ENCODE measurements around the gene ASIP.
"Not testable (repeated sequence)": the region's sequence is repeated elsewhere in the genome, so short reads cannot be mapped to it uniquely, and the experiment has no call there.

GRCh38 chr20:34298294-34298784 is 57.1 kb downstream of the ASIP start:
- TF ChIP-seq, protein P1, sequence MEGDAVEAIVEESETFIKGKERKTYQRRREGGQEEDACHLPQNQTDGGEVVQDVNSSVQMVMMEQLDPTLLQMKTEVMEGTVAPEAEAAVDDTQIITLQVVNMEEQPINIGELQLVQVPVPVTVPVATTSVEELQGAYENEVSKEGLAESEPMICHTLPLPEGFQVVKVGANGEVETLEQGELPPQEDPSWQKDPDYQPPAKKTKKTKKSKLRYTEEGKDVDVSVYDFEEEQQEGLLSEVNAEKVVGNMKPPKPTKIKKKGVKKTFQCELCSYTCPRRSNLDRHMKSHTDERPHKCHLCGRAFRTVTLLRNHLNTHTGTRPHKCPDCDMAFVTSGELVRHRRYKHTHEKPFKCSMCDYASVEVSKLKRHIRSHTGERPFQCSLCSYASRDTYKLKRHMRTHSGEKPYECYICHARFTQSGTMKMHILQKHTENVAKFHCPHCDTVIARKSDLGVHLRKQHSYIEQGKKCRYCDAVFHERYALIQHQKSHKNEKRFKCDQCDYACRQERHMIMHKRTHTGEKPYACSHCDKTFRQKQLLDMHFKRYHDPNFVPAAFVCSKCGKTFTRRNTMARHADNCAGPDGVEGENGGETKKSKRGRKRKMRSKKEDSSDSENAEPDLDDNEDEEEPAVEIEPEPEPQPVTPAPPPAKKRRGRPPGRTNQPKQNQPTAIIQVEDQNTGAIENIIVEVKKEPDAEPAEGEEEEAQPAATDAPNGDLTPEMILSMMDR (IDR thresholded peaks at IDR 0.05; ENCODE audit: low read depth, low read length, poor library complexity, severe bottlenecking) = not testable (repeated sequence)
- not testable (repeated sequence) for TF ChIP-seq EZH2phosphoT487 (IDR thresholded peaks at IDR 0.05; ENCODE audit: borderline replicate concordance, low read length)

Data from DOHH2 (cell line).